Measurements from ENCODE around the gene TBRG4. TPM values are rescaled to one million over a fixed set of nuclear protein-coding genes. Genes with fewer than 3 reads are reported as not detected.

TBRG4 gene
- total and polyA plus RNA-seq, 2 donors (not counting 3 experiments of a cell fraction or from before 2014, with no cell fraction given): 43.7 to 56.7 TPM

GRCh38 chr7:45122975-45123860 lies 11.7 kb upstream of the TBRG4 start:
- no TSS peak for BruUV-seq (replicated peaks)
- intact Hi-C loops (cut with micrococcal nuclease): no loop called here
- H3K9me3 ChIP-seq (replicated peaks; ENCODE audit: control insufficient read depth, insufficient read depth, low read length): no peaks in the 10 kb centered on the region
- H3K4me1 ChIP-seq (ENCODE audit: control insufficient read depth, extremely low read depth, insufficient read depth, low read length): no peaks in the 10 kb centered on the region
- no peak for DNase-seq (ENCODE audit: low read depth, low spot score)
- no peaks in the 10 kb centered on the region for H3K36me3 ChIP-seq (ENCODE audit: control insufficient read depth in 2 of 2, extremely low read depth in 1 of 2, insufficient read depth in 2 of 2, low read length in 2 of 2)
- H3K9ac ChIP-seq (replicated peaks; ENCODE audit: extremely low read depth, insufficient read depth, low read length): no peak overlapping the region
- no peaks in the 10 kb centered on the region for H3K9me1 ChIP-seq (replicated peaks; ENCODE audit: control insufficient read depth, extremely low read depth, insufficient read depth, low read length)
- ChIA-PET CTCF (interaction anchor here (1.7 to 4.2 kb wide), 3 partner anchors 11 to 149 kb away, joined by 5 to 22 read pairs (median 7); partner anchors contain the start of gene TBRG4), POLR2A (no interaction called here)
- H2AFZ ChIP-seq (ENCODE audit: low read depth, low read length): no peak overlapping the region
- no peak overlapping the region for H3K4me2 ChIP-seq (ENCODE audit: insufficient read depth, low read length)
- no peak for FAIRE-seq
- no peaks in the 10 kb centered on the region for H4K20me1 ChIP-seq (replicated peaks; ENCODE audit: control insufficient read depth, extremely low read depth, insufficient read depth, low read length)
- TF ChIP-seq CTCF (IDR thresholded peaks at IDR 0.05; ENCODE audit: extremely low read depth in 1 of 2, insufficient read depth in 1 of 2, low read depth in 1 of 2, low read length in 2 of 2) (no peak), FOS (IDR thresholded peaks at IDR 0.05; ENCODE audit: borderline replicate concordance, insufficient read depth, low read length) (no peak), MYC (IDR thresholded peaks at IDR 0.05; ENCODE audit: low read depth, low read length) (no peak), JUN (IDR thresholded peaks at IDR 0.05; ENCODE audit: borderline replicate concordance, insufficient read depth, insufficient read length, low read depth) (no peak), EZH2 (IDR thresholded peaks at IDR 0.05; ENCODE audit: borderline replicate concordance, low read depth, low read length, severe bottlenecking) (no peak), MAX (IDR thresholded peaks at IDR 0.05; ENCODE audit: insufficient read depth, insufficient read length) (no peak), GATA2 (IDR thresholded peaks at IDR 0.05; ENCODE audit: insufficient read depth, insufficient read length, low read depth, low read length) (no peak), POLR2A (IDR thresholded peaks at IDR 0.05; ENCODE audit: low read depth, low read length) (no peak), POLR2AphosphoS5 (IDR thresholded peaks at IDR 0.05; ENCODE audit: insufficient read depth, low read depth, low read length) (no peak)
- no peaks in the 10 kb centered on the region for H3K79me2 ChIP-seq (ENCODE audit: control insufficient read depth, insufficient read depth, low read length)
- H3K27me3 ChIP-seq (ENCODE audit: control insufficient read depth in 2 of 2, insufficient read depth in 2 of 2, low read length in 2 of 2): no peaks in the 10 kb centered on the region
- H3K4me3 ChIP-seq (replicated peaks in 1 of 3; ENCODE audit: insufficient read depth in 1 of 3, low read depth in 1 of 3, low read length in 3 of 3): no peak overlapping the region
- no peak overlapping the region for H3K27ac ChIP-seq (ENCODE audit: insufficient read depth, low read depth, low read length)
- dilution Hi-C loops (cut with MboI; ENCODE audit: extremely low pct_ligation_motif_present, low sequenced_read_pairs): no loop called here
